Transverse colon (tissue), 4 donors: ENCODE measurements around the gene GAP43.

Source experiments
- CTCF ChIP-seq, 5 experiments: fragments of 200-600 bp in 3 of 5; fragments of 450-650 bp in 2 of 5; sonication (generic) in 3 of 5; IDR thresholded peaks; 1 replicate in 2 of 5; 2 replicates in 3 of 5; pipeline ENCODE4 v1.5.1; 2016 to 2017; ENCODE audit warnings: antibody characterized with exemption in 5 of 5, inconsistent platforms in 3 of 5, mild to moderate bottlenecking in 2 of 5, moderate library complexity in 1 of 5
- POLR2A ChIP-seq: fragments of 450-650 bp; IDR thresholded peaks from one replicate; pipeline ENCODE4 v1.6.1; 2016; ENCODE audit warnings: antibody characterized with exemption, mild to moderate bottlenecking, moderate library complexity
- POLR2AphosphoS5 ChIP-seq, 3 donors: sonication (generic); formaldehyde crosslinking; IDR thresholded peaks; one replicate each; pipeline ENCODE4 v1.6.1; 2016; ENCODE audit warnings: antibody characterized with exemption in 3 of 3

DNA sequence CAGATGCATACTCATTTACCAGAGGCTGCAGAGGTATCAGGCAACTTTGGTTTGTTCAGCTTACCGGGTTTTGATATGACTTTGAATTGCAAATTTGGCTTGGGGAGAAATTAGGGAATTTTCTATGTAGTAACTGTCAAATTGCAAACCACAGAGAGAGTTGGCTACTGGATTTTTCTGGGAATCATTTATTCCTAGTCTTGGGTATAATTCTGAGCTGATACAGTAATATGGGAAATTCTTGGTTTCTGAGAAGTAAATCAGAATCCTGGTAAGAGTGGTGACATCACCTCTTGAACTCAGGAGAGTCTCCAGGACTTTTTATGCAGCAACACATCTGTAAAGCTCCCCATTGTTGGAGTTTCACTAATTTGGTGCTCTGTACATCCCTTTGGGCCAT, 39.0 kb downstream of the GAP43 start:
- no peak for TF ChIP-seq POLR2AphosphoS5 (IDR thresholded peaks at IDR 0.05)
- no peak for TF ChIP-seq CTCF (IDR thresholded peaks at IDR 0.05)
- TF ChIP-seq POLR2A: no peak
